ENCODE data around the gene GAMT.

GRCh38 chr19:1386945-1387683 lies 14.2 kb downstream of the GAMT start:
- TF ChIP-seq, protein P1, sequence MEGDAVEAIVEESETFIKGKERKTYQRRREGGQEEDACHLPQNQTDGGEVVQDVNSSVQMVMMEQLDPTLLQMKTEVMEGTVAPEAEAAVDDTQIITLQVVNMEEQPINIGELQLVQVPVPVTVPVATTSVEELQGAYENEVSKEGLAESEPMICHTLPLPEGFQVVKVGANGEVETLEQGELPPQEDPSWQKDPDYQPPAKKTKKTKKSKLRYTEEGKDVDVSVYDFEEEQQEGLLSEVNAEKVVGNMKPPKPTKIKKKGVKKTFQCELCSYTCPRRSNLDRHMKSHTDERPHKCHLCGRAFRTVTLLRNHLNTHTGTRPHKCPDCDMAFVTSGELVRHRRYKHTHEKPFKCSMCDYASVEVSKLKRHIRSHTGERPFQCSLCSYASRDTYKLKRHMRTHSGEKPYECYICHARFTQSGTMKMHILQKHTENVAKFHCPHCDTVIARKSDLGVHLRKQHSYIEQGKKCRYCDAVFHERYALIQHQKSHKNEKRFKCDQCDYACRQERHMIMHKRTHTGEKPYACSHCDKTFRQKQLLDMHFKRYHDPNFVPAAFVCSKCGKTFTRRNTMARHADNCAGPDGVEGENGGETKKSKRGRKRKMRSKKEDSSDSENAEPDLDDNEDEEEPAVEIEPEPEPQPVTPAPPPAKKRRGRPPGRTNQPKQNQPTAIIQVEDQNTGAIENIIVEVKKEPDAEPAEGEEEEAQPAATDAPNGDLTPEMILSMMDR (IDR thresholded peaks at IDR 0.05): no peak
- TF ChIP-seq ZFX (IDR thresholded peaks at IDR 0.05; ENCODE audit: borderline replicate concordance): no peak

Measured in 22Rv1 (cell line).